ENCODE measurements around the gene POPDC2.

DNA sequence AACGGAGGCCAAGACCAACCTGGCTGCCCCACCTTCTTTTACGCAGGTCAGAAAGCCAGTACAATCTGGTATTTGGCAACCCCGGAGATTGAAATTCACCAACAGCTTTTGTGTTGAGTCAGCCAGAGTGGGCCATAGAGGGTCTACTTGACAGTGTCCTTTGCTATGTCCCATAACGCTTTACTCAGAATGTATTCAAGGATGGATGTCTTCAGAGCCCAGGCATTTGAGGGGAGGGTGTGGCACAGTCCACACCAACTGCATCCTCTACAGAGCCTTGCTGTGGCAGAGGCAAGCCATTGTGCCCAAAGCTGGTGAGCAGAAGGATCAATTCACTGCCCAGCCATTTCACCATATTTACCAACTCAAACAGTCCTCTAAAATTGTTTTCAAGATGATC, 44.3 kb downstream of the POPDC2 start:
- TF ChIP-seq POLR2A (IDR thresholded peaks at IDR 0.05; ENCODE audit: low read length) (no peak), GATA1 (IDR thresholded peaks at IDR 0.05; ENCODE audit: low read depth, low read length) (no peak)
